Liver (tissue), 3 donors: Measurements from ENCODE around the gene CDK5R2.

ENCODE experiments used
- CTCF ChIP-seq: fragments of 150-350 bp; IDR thresholded peaks from 2 replicates; pipeline ENCODE4 v1.5.1; 2017; ENCODE audit warnings: improper control_type of control experiment, low read depth, low read length; ENCODE audit not compliant: missing input control
- EGR1 ChIP-seq, 2 donors: IDR thresholded peaks; 2 replicates each; pipeline ENCODE4 v1.6.1; 2016 to 2018; ENCODE audit warnings: antibody characterized with exemption in 2 of 2, low read depth in 2 of 2
- RAD21 ChIP-seq, 2 donors: IDR thresholded peaks; 2 replicates each; pipeline ENCODE4 v1.6.1; 2016; ENCODE audit warnings: antibody characterized with exemption in 2 of 2, mild to moderate bottlenecking in 2 of 2
- RXRA ChIP-seq, 2 donors: IDR thresholded peaks; 2 replicates each; pipeline ENCODE4 v1.6.1; 2017 to 2018; ENCODE audit warnings: antibody characterized with exemption in 2 of 2, mild to moderate bottlenecking in 1 of 2
- YY1 ChIP-seq: IDR thresholded peaks from 2 replicates; pipeline ENCODE4 v1.6.1; 2016; ENCODE audit warnings: antibody characterized with exemption, mild to moderate bottlenecking
- ZBTB33 ChIP-seq: IDR thresholded peaks from 2 replicates; pipeline ENCODE4 v1.6.1; 2016; ENCODE audit warnings: antibody characterized with exemption
- donor health status: healthy.
- donor health status: healthy.

- TF ChIP-seq RAD21 (IDR thresholded peaks at IDR 0.05) (peak; percentile 81 to 85), CTCF (peak; percentile 78), ZBTB33 (no peak), RXRA (IDR thresholded peaks at IDR 0.05) (no peak), YY1 (no peak), EGR1 (IDR thresholded peaks at IDR 0.05; ENCODE audit: low read depth in 2 of 2) (no peak)
Observed at GRCh38 chr2:218979846-218980734, 20.6 kb downstream of the CDK5R2 start.
